ENCODE data around the gene MUC21. TPM values are rescaled to one million over a fixed set of nuclear protein-coding genes. Genes with fewer than 3 reads are reported as not detected.

Gene MUC21
- total RNA-seq, 1 donor from 2014 or later: 0.65 TPM

GRCh38 chr6:30948811-30949210 lies 34.7 kb upstream of the MUC21 start:
- Mint-ChIP-seq H3K36me3 (no peaks in the 10 kb centered on the region), H3K4me1 (ENCODE audit: unreplicated experiment) (no peaks in the 10 kb centered on the region), H3K27ac (no peak overlapping the region), H3K27me3 (peaks cover 66% of the 10 kb centered on the region), H3K9me3 (peaks cover 12% of the 10 kb centered on the region), H3K4me3 (no peak overlapping the region)
- TF ChIP-seq, protein P1, sequence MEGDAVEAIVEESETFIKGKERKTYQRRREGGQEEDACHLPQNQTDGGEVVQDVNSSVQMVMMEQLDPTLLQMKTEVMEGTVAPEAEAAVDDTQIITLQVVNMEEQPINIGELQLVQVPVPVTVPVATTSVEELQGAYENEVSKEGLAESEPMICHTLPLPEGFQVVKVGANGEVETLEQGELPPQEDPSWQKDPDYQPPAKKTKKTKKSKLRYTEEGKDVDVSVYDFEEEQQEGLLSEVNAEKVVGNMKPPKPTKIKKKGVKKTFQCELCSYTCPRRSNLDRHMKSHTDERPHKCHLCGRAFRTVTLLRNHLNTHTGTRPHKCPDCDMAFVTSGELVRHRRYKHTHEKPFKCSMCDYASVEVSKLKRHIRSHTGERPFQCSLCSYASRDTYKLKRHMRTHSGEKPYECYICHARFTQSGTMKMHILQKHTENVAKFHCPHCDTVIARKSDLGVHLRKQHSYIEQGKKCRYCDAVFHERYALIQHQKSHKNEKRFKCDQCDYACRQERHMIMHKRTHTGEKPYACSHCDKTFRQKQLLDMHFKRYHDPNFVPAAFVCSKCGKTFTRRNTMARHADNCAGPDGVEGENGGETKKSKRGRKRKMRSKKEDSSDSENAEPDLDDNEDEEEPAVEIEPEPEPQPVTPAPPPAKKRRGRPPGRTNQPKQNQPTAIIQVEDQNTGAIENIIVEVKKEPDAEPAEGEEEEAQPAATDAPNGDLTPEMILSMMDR (conservative IDR thresholded peaks at IDR 0.05): no peak
- no peak for DNase-seq (ENCODE audit: extremely low spot score, unreplicated experiment)

GRCh38 chr6:30951907-30952469 lies 31.5 kb upstream of the MUC21 start:
- TF ChIP-seq, protein P1 (conservative IDR thresholded peaks at IDR 0.05): no peak
- Mint-ChIP-seq H3K27ac (no peak overlapping the region), H3K4me1 (ENCODE audit: unreplicated experiment) (peaks cover 10% of the 10 kb centered on the region), H3K4me3 (no peak overlapping the region), H3K36me3 (no peaks in the 10 kb centered on the region), H3K27me3 (peaks cover 86% of the 10 kb centered on the region), H3K9me3 (peaks cover 12% of the 10 kb centered on the region)
- DNase-seq (ENCODE audit: extremely low spot score, unreplicated experiment): no peak

DNA sequence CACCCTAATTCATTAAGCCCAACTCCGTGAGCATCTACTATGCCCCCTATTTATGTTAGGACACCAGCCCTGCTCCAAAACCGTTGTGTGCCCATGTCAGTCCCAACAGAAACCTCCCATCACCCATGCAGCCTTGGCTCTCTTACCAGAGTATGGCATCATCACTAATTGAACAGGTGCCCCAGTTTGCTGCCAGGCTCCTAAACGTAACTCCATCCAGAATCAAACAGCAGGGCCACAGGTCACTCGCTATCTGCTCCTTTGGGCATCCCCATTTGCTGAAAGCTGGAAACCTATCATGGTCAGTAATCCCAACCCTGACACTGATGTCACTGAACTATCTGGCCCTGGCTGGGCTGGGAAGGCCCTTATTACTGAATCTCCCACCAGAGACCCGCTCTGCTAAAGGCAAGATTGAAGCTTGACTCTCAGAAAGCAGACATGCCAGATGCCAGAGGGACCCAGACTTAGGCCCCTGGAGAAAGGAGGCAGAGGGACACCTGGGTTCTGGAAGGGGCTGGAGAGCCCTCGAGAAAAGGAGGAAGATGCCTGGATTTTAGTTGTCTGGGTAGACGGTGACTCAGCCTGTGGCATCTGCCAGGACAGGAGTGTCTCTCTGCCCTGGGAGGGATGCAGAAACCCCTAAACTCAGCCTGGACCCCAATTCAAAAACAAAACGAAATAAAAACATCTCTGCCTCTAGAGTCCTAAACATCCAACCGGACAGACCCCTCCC lies 28.7 kb upstream of the MUC21 start:
- Mint-ChIP-seq H3K4me1 (ENCODE audit: unreplicated experiment) (peaks cover 10% of the 10 kb centered on the region), H3K4me3 (peak overlapping the region; percentile 81), H3K36me3 (no peaks in the 10 kb centered on the region), H3K27ac (no peak overlapping the region), H3K27me3 (peaks cover 79% of the 10 kb centered on the region), H3K9me3 (peaks cover 6% of the 10 kb centered on the region)
- no peak for DNase-seq (ENCODE audit: extremely low spot score, unreplicated experiment)
- TF ChIP-seq, protein P1 (conservative IDR thresholded peaks at IDR 0.05): no peak

DNA sequence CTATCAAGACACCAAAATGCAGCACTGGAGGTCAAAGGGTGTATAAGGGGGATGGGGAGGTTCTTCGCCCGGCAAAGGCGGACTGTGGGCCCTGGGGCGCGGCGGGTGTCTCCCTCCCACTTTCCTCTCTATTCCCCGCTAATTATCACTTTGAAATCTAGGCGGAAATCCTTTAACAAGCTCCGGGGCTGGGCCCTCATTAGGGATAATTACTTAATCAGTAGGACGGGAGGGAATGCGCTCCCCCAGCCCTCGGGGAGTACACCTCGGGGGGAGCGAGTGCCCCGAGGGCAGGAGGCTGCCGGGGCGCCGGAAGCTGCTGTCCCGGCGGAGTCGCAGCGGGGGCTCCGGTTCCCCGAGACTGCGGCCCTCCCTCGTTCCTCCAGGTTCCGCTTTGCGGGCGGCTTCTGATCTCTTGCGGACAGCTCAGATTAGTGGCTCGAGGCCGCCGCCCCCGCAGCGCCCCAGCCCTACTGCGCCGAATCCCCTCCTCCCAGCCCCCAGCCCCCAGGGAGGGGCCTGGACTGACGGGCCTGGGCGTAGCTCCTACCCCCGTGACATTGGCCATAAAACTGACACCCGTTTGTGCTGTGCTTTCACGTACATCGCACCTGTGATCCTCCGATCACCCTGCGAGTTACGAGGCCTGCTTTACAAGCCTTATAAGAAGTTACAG lies 28.0 kb upstream of the MUC21 start:
- Mint-ChIP-seq H3K4me1 (ENCODE audit: unreplicated experiment) (peaks cover 10% of the 10 kb centered on the region), H3K36me3 (no peaks in the 10 kb centered on the region), H3K4me3 (peak overlapping the region; percentile 85), H3K27me3 (peaks cover 71% of the 10 kb centered on the region), H3K27ac (no peak overlapping the region), H3K9me3 (peaks cover 6% of the 10 kb centered on the region)
- TF ChIP-seq, protein P1 (conservative IDR thresholded peaks at IDR 0.05): no peak
- DNase-seq (ENCODE audit: extremely low spot score, unreplicated experiment): no peak

- H3K9me3 Mint-ChIP-seq: no peaks in the 10 kb centered on the region
- peaks cover 54% of the 10 kb centered on the region for H3K27me3 Mint-ChIP-seq
- H3K4me1 Mint-ChIP-seq (ENCODE audit: unreplicated experiment): peaks cover 10% of the 10 kb centered on the region
- TF ChIP-seq, protein P1 (conservative IDR thresholded peaks at IDR 0.05): no peak
- H3K27ac Mint-ChIP-seq: no peak overlapping the region
- no peaks in the 10 kb centered on the region for H3K36me3 Mint-ChIP-seq
- DNase-seq (ENCODE audit: extremely low spot score, unreplicated experiment): no peak
- no peak overlapping the region for H3K4me3 Mint-ChIP-seq
Measured at GRCh38 chr6:30957716-30958115, 25.8 kb upstream of the MUC21 start.
